Measurements from ENCODE around the gene UBXN4. TPM values are rescaled to one million over a fixed set of nuclear protein-coding genes. Genes with fewer than 3 reads are reported as not detected.
"Not testable (repeated sequence)": the region's sequence is repeated elsewhere in the genome, so short reads cannot be mapped to it uniquely, and the experiment has no call there.

Gene UBXN4
- total and polyA plus RNA-seq, 7 experiments from 2014 or later, result 83.7 to 158 (median 116) TPM

DNA sequence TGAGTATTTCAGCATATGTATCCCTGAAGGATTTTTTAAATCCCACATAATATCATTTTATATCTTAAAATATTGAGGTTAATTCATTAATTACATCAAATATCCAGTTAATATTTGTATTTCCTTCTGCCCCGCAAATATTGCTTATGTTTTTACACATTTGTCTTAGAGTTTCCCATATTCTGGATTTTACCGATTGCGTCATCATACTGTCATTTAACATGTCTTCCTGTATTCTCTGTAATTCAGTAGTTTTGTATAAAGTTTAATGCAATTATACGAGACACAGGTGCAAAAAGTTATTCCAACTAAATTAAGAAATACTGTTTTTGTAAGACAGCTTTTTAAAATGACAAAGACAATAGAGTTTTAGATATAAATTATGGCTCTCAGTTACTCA, 33.5 kb upstream of the UBXN4 start:
- Histone ChIP-seq H3K27me3 (ENCODE audit: control insufficient read depth in 2 of 2, insufficient read depth in 2 of 2, low read length in 2 of 2) (no peaks in the 10 kb centered on the region), H3K27ac (ENCODE audit: low read depth, low read length) (no peak overlapping the region), H3K4me3 (ENCODE audit: low read length) (no peak overlapping the region), H3K4me1 (ENCODE audit: control insufficient read depth in 2 of 2, insufficient read depth in 2 of 2, low read length in 2 of 2) (no peaks in the 10 kb centered on the region), H3K9me3 (ENCODE audit: control insufficient read depth in 2 of 3, low read length in 3 of 3) (no peaks in the 10 kb centered on the region), H3K36me3 (ENCODE audit: control insufficient read depth in 2 of 3, insufficient read depth in 3 of 3, low read length in 3 of 3) (peaks cover 0 to 3% (median 0%) of the 10 kb centered on the region in 3 experiments)
- ChIA-PET CTCF (interaction anchor here (0.7 to 2.2 kb wide), 2 partner anchors 73 to 702 kb away, joined by 3 to 7 read pairs; no protein-coding TSS in a partner anchor), POLR2A (no interaction called here)
- Mint-ChIP-seq H3K4me1 (peaks cover 0 to 4% (median 0%) of the 10 kb centered on the region in 7 donors), H3K27me3 (no peaks in the 10 kb centered on the region), H3K36me3 (peaks cover 3 to 15% (median 6%) of the 10 kb centered on the region in 5 donors), H3K27ac (peak overlapping the region in 1 of 9 donors; percentile 29), H3K9me3 (no peaks in the 10 kb centered on the region), H3K4me3 (no peak overlapping the region)
- DNase-seq, result no peak
- no peak for ATAC-seq
- intact Hi-C loops (cut with micrococcal nuclease), result no loop called here

DNA sequence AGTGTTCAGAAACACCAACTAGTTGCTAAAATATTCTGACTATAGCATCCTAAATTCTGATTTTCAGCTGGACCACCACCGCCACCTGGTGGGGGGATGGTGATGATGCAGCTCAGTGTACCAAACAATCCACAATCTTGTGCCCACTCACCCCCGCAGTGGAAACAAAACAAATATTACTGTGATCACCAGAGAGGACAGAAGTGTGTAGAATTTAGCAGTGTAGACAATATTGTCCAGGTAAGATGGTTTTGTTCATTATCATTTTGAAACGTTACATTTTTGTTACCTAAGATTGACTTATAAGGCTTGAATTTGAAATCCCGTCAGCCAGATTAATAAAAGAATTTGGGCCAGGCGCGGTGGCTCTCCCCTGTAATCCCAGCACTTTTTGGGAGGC, 31.7 kb upstream of the UBXN4 start:
- DNase-seq, result peak; percentile 37 to 82 (median 69)
- H3K27ac Mint-ChIP-seq, result peak overlapping the region in 2 of 9 donors; percentile 3 to 16
- intact Hi-C loops (cut with micrococcal nuclease), result loop anchor here (1.0 to 10.0 kb wide), 9 partner anchors 73 to 723 kb away; partner anchors contain the start of genes R3HDM1 (in 1 of the 2) and ZRANB3 (in 1 of the 2)
- H3K36me3 Mint-ChIP-seq, result peaks cover 3 to 28% (median 6%) of the 10 kb centered on the region in 5 donors
- H3K4me1 Mint-ChIP-seq, result peaks cover 0 to 4% (median 0%) of the 10 kb centered on the region in 7 donors
- POLR2A ChIA-PET, result interaction anchor here (0.8 kb wide), 1 partner anchor 706 kb away, joined by 3 read pairs; no protein-coding TSS in a partner anchor
- Histone ChIP-seq H3K36me3 (ENCODE audit: control insufficient read depth in 2 of 3, insufficient read depth in 3 of 3, low read length in 3 of 3) (peaks cover 0 to 3% (median 0%) of the 10 kb centered on the region in 3 experiments), H3K9me3 (ENCODE audit: control insufficient read depth in 2 of 3, low read length in 3 of 3) (no peaks in the 10 kb centered on the region), H3K27me3 (ENCODE audit: control insufficient read depth in 2 of 2, insufficient read depth in 2 of 2, low read length in 2 of 2) (no peaks in the 10 kb centered on the region), H3K4me1 (ENCODE audit: control insufficient read depth in 2 of 2, insufficient read depth in 2 of 2, low read length in 2 of 2) (no peaks in the 10 kb centered on the region), H3K4me3 (ENCODE audit: low read length) (no peak overlapping the region), H3K27ac (ENCODE audit: low read depth, low read length) (no peak overlapping the region)
- no peaks in the 10 kb centered on the region for H3K9me3 Mint-ChIP-seq
- peak; percentile 80 for ATAC-seq
- CTCF ChIA-PET, result interaction anchor here (0.8 to 2.2 kb wide), 11 partner anchors 15 to 756 kb away, joined by 3 to 26 read pairs (median 7); no protein-coding TSS in a partner anchor
- no peaks in the 10 kb centered on the region for H3K27me3 Mint-ChIP-seq
- no peak overlapping the region for H3K4me3 Mint-ChIP-seq

DNA sequence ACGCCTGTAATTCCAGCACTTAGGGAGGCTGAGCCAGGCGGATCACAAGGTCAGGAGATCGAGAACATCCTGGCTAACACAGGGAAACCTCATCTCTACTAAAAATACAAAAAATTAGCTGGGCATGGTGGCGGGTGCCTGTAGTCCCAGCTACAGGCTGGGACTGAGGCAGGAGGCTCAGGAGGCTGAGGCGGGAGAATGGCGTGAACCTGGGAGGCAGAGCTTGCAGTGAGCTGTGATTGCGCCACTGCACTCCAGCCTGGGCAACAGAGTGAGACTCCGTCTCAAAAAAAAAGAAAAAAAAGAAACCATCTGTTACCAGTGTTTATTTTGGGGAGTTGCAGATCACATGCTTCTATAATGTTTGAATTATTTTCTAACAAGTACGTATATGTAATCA, 26.6 kb upstream of the UBXN4 start:
- POLR2A ChIA-PET, H3K4me1 Mint-ChIP-seq: not testable (repeated sequence)
- H3K36me3 Mint-ChIP-seq, result peaks cover 0 to 41% (median 7%) of the 10 kb centered on the region in 5 donors

GRCh38 chr2:135728064-135728743, 13.5 kb upstream of the UBXN4 start:
- no peaks in the 10 kb centered on the region for H3K9me3 ChIP-seq (ENCODE audit: control insufficient read depth in 2 of 3, low read length in 3 of 3)
- H3K4me3 ChIP-seq (ENCODE audit: low read length), result no peak overlapping the region
- Mint-ChIP-seq H3K36me3 (peaks cover 0 to 22% (median 11%) of the 10 kb centered on the region in 5 donors), H3K4me3 (no peak overlapping the region), H3K9me3 (no peaks in the 10 kb centered on the region), H3K4me1 (peaks cover 0 to 4% (median 0%) of the 10 kb centered on the region in 7 donors), H3K27me3 (no peaks in the 10 kb centered on the region), H3K27ac (no peak overlapping the region)
- ChIA-PET POLR2A (no interaction called here), CTCF (no interaction called here)
- no peaks in the 10 kb centered on the region for H3K4me1 ChIP-seq (ENCODE audit: control insufficient read depth in 2 of 2, insufficient read depth in 2 of 2, low read length in 2 of 2)
- ATAC-seq (no peak), DNase-seq (no peak)
- peaks cover 0 to 5% (median 0%) of the 10 kb centered on the region in 3 experiments for H3K36me3 ChIP-seq (ENCODE audit: control insufficient read depth in 2 of 3, insufficient read depth in 3 of 3, low read length in 3 of 3)
- no peaks in the 10 kb centered on the region for H3K27me3 ChIP-seq (ENCODE audit: control insufficient read depth in 2 of 2, insufficient read depth in 2 of 2, low read length in 2 of 2)
- H3K27ac ChIP-seq (ENCODE audit: low read depth, low read length), result no peak overlapping the region
- intact Hi-C loops (cut with micrococcal nuclease), result no loop called here

More for the DNA sequence above, 26.6 kb upstream of the UBXN4 start:
- H3K4me1 ChIP-seq (ENCODE audit: control insufficient read depth in 2 of 2, insufficient read depth in 2 of 2, low read length in 2 of 2); H3K27me3 Mint-ChIP-seq; H3K9me3 ChIP-seq (ENCODE audit: control insufficient read depth in 2 of 3, low read length in 3 of 3); H3K27ac ChIP-seq (ENCODE audit: low read depth, low read length); H3K9me3 Mint-ChIP-seq; DNase-seq; H3K4me3 ChIP-seq (ENCODE audit: low read length); ATAC-seq; H3K27me3 ChIP-seq (ENCODE audit: control insufficient read depth in 2 of 2, insufficient read depth in 2 of 2, low read length in 2 of 2); CTCF ChIA-PET; H3K4me3 Mint-ChIP-seq: not testable (repeated sequence)
- peak overlapping the region in 1 of 9 donors; percentile 36 for H3K27ac Mint-ChIP-seq
- peaks cover 0 to 16% (median 4%) of the 10 kb centered on the region in 3 experiments for H3K36me3 ChIP-seq (ENCODE audit: control insufficient read depth in 2 of 3, insufficient read depth in 3 of 3, low read length in 3 of 3)
- intact Hi-C loops (cut with micrococcal nuclease), result loop anchor here in 1 of 2 donors (10.0 kb wide), 1 partner anchor 570 kb away; no protein-coding TSS in a partner anchor

- no peak for DNase-seq
- Histone ChIP-seq H3K9me3 (ENCODE audit: control insufficient read depth in 2 of 3, low read length in 3 of 3) (no peaks in the 10 kb centered on the region), H3K4me1 (ENCODE audit: control insufficient read depth in 2 of 2, insufficient read depth in 2 of 2, low read length in 2 of 2) (no peaks in the 10 kb centered on the region), H3K27me3 (ENCODE audit: control insufficient read depth in 2 of 2, insufficient read depth in 2 of 2, low read length in 2 of 2) (no peaks in the 10 kb centered on the region), H3K27ac (ENCODE audit: low read depth, low read length) (no peak overlapping the region), H3K4me3 (ENCODE audit: low read length) (no peak overlapping the region), H3K36me3 (ENCODE audit: control insufficient read depth in 2 of 3, insufficient read depth in 3 of 3, low read length in 3 of 3) (no peaks in the 10 kb centered on the region)
- no peak for ATAC-seq
- H3K4me1 Mint-ChIP-seq, result peaks cover 0 to 8% (median 0%) of the 10 kb centered on the region in 7 donors
- no peak overlapping the region for H3K4me3 Mint-ChIP-seq
- ChIA-PET POLR2A (no interaction called here), CTCF (no interaction called here)
- intact Hi-C loops (cut with micrococcal nuclease), result no loop called here
- H3K9me3 Mint-ChIP-seq, result peaks cover 0 to 3% (median 0%) of the 10 kb centered on the region in 11 donors
- H3K27ac Mint-ChIP-seq, result no peak overlapping the region
- peaks cover 0 to 5% (median 0%) of the 10 kb centered on the region in 5 donors for H3K36me3 Mint-ChIP-seq
- H3K27me3 Mint-ChIP-seq, result no peaks in the 10 kb centered on the region
Measured at GRCh38 chr2:135732561-135732960, 9.1 kb upstream of the UBXN4 start.

DNA sequence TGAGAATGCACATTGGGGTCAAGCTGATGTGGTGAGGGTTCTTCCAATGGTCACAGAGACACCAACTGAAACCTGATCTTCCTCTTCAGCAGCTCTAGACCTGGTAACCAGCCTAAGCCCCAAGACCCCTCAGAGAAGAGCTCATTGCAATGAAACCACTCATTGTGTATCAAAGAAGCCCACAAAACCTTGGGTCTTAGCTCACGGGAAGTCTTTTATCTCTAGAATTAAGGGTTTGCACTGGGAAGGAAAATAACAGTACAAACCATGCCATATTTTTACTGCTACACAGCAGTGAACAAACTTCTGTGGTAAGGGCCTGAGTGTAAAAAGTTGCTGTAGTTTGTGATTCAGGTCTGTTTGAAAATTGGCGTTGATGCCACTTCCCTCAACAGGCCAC, 8.6 kb upstream of the UBXN4 start:
- H3K27me3 Mint-ChIP-seq, result no peaks in the 10 kb centered on the region
- Histone ChIP-seq H3K27me3 (ENCODE audit: control insufficient read depth in 2 of 2, insufficient read depth in 2 of 2, low read length in 2 of 2) (no peaks in the 10 kb centered on the region), H3K36me3 (ENCODE audit: control insufficient read depth in 2 of 3, insufficient read depth in 3 of 3, low read length in 3 of 3) (no peaks in the 10 kb centered on the region), H3K9me3 (ENCODE audit: control insufficient read depth in 2 of 3, low read length in 3 of 3) (no peaks in the 10 kb centered on the region), H3K27ac (ENCODE audit: low read depth, low read length) (no peak overlapping the region), H3K4me1 (ENCODE audit: control insufficient read depth in 2 of 2, insufficient read depth in 2 of 2, low read length in 2 of 2) (no peaks in the 10 kb centered on the region), H3K4me3 (ENCODE audit: low read length) (no peak overlapping the region)
- intact Hi-C loops (cut with micrococcal nuclease), result no loop called here
- ATAC-seq (no peak), DNase-seq (no peak)
- CTCF ChIA-PET, result no interaction called here
- H3K4me3 Mint-ChIP-seq, result no peak overlapping the region
- POLR2A ChIA-PET, result no interaction called here
- H3K36me3 Mint-ChIP-seq, result peaks cover 0 to 5% (median 0%) of the 10 kb centered on the region in 5 donors
- peaks cover 0 to 8% (median 0%) of the 10 kb centered on the region in 7 donors for H3K4me1 Mint-ChIP-seq
- H3K9me3 Mint-ChIP-seq, result peaks cover 0 to 3% (median 0%) of the 10 kb centered on the region in 11 donors
- no peak overlapping the region for H3K27ac Mint-ChIP-seq

Measured in naive thymus-derived CD4-positive, alpha-beta T cell (primary cell).